NCI-H1417 (cell line): ENCODE results near the gene PRELID3B.
A peak's percentile ranks its signal among the peaks of the same experiment; 100 is the strongest.
"Not testable (repeated sequence)": the region's sequence is repeated elsewhere in the genome, so short reads cannot be mapped to it uniquely, and the experiment has no call there.

Experiments used
- DNase-seq, 3 experiments: peaks; one replicate each; lab custom pipeline; 2025; lab: John Stamatoyannopoulos, UW

The PRELID3B gene

DNA sequence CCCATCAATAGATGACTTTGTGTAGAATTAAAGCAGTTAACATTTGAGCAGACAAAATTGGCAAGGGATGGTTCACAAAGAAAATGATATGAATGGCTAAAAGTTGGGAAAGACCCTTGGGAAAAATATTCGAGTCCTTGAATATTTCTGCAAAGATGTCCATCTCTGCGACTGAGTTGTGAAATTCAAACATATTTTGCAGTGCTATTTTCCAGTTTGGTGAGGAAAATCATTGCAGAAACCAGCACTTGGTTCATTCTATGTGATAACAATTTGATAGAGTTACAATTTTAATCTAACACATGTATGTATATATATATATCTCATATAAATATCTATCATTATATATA is 6.1 kb upstream of the PRELID3B start:
- DNase-seq, result no peak

DNA sequence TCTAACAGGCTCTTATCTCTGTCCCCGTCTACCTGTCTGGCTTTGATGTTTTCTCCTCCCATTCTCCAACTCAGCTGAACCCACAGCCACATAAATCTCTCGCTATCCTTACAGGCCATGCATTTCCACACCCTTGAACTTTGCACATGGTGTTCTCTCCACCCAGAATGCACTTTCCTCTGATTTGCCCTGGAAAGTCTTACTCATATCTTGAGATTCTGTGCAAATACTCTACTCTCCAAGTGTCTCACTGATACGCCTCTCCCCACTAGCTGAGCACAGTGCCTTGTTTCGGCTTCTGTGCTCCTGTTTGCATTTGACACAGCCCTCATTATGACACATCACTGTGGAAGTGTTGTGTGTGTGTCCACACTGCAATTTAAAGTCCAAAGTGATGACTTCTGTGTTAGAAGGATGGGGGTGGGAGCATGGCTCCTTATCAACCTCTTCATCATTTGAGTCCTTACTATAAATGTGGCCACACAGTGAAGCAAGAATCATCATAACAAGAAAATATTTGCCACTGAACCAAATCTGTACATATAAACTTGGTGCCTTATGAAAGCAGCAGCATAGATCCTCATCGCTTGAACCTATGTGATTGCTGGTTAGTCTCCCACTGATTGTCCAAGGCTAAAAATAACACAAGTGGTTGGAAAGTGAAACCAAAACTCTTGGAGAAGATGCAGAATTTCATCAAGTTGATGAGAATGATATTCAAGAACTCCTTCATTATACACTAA is 5.5 kb upstream of the PRELID3B start:
- no peak for DNase-seq

DNA sequence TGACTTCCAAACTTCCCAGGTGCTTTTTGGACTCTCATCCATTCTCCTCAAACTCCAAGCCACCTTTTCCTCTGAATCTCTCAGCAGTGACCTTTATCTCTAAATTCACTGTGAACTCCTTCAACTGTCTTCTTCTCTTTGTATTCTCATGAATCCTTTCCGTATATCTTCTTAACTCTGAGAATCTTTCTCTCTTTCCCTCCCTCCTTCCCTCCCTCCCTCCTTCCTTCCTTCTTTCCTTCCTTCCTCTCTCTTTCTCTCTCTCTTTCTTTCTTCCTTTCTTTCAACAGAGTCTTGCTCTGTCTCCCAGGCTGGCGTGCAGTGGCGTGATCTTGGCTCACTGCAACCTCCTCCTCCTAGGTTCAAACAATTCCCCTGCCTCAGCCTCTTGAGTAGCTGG is 4.3 kb upstream of the PRELID3B start:
- no peak for DNase-seq

DNA sequence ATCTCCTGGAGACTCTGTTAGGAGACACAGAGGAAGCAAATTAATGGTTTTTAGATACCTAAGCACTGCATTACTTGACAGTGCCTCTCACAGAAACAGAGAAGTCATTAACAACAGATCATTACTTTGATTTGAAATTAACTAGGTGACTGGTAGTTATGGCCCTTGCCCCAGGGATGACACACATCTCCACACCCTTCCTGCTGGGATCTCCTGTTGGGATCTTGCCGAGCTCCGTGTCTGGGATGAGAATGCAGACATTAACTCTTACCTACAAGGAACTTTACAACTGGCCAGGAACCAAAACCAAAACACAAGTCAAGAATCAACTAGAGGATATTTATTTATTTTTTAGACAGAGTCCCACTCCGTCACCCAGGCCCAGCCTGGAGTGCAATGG is 2.2 kb upstream of the PRELID3B start:
- DNase-seq, result no peak

DNA sequence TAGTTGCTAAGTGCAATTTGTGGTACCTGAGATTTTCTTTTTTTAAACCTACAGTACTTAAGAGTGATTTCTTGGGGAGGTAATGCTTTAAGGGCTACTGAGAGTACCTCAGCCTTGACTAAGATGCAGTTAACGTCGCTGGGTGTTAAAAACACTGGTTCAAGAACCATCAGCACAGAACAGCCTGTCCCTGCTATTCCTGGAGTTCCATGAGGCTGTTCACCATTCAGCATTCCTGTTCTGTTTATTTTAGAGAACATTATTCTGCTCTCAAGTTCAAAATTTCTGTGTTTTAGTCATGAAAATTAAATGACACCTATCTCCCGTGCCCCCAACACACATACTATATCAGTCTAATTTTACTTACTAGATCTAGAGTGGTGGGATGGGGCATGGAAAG is 1.7 kb upstream of the PRELID3B start:
- DNase-seq, result no peak

DNA sequence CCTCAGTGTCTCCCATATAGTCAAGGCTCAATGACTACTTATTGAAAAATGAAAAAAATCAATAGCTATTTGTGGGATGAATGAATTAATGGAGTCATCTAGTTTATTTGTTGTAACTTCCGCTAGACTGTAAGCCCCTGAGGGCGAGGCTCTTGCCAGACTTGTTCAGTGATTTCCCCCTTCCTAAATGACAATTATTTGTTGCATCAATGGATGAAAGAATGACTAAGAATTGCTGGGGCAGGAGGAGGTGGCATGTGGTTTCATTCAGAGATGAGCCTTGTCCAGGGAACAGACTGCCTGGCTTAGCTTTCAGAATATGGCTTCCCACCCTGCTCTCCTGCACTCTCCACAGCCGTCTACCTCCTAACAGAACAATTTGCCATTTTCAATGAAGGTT is 1.1 kb upstream of the PRELID3B start:
- no peak for DNase-seq

DNA sequence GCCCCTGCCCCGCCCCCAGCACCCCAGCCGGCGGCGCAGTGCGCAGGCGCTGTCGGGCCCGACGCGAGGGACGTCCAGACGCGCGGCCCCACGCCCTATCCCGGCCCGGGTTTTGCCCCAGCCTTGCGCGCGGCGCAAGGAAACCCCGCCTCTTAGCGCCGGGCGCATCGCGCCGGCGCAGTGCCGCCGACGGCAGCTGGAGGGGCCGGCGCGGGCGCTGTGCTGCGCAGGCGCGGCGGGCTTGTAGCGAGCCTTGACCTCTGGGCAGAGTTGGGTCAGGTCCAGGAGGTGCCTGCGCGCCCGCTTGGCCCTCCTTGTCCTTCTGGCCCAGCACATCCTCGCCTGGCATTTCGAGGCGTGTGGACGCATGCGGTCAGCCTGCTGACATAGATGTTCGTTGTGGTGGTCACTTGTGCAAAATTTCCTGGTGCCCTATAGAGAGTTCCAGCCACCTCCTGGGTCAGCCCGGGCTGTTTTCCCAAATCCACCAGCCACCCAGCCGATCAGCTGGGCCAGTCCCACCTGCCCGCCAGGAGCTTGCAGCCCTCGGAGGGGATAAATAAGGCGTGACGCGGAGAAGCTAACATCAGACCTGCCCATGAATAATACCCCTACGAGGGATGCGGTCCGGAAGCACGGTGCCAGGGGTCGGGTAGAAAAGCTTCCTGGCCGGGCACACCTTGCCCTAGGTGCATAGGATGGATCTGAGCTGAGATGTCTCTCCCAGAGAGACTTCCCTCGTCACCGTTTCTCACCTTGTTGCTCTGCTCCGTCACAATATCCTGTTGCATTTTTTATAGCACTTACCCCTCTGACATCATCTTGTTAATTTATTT is 428 bp upstream of the PRELID3B start:
- peak; percentile 89 to 94 (median 93) for DNase-seq

DNA sequence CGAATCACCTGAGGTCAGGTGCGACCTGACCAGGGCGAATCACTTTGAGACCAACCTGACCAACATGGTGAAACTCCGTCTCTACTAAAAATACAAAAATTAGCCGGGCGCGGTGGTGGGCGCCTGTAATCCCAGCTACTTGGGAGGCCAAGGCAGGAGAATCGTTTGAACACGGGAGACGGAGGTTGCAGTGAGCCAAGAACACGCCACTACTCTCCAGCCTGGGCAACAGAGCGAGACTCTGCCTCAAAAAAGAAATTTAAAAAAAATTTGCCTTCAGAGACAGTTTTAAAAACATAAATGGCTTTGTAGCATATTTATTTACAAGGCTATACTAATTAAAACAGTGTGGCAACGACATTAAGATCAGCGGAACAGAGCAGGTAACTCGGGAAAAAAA is 1.1 kb downstream of the PRELID3B start:
- not testable (repeated sequence) for DNase-seq

DNA sequence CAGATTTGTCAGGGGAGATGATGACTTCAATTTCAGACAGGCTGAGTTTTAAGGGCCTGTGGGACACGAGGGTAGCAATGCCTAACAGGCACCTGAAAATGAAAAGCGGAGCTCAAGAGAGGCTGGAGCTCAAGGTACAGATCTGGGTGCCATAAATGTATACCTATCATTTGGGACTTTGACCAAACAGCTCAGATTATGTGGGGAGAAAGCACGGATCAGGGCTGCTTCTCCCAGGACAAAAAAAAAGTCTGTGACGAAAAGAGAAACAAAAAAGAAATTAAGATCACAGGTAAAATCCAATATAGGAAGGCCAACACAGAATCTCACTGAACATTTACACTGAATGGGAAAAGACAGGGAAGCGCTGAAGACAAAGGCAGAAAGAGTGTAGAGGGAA is 1.9 kb downstream of the PRELID3B start:
- no peak for DNase-seq

DNA sequence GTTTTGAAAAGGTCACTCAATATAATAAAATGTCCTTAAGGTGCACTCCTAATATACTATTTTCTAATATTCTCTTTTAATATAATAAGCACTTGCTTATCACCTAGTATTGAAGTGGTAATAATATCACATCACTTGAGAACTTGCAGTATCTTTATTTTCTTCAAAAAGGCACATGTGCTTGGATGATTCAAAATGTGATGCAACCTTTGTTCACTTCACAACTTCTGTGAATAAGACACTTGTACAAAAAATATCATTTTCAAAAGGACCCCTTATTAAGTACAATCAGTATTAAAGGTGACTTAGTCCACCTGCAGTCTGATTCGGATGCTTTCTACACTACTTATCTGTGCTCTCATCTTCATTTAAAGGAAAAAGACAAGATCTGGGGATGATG is 3.4 kb downstream of the PRELID3B start:
- DNase-seq, result no peak

DNA sequence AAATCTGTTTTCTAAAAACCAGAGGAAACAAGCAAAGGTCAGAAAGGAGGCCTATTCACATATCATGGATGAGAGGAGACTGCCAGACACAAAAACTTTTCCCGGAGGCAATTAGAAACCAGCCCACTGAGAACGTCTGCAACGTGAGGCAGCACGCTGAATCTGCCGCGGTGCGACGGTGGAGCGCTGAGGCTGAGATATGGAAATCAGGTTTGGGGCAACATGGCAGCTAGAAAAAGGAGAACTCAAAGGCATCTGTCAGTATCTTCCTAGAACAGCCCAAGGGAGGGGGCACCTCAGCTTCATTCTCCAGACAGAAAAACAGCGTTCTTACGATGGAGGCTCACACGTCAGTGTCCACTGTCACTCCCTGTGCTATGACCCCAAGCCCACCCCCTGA is 5.2 kb downstream of the PRELID3B start:
- no peak for DNase-seq

DNA sequence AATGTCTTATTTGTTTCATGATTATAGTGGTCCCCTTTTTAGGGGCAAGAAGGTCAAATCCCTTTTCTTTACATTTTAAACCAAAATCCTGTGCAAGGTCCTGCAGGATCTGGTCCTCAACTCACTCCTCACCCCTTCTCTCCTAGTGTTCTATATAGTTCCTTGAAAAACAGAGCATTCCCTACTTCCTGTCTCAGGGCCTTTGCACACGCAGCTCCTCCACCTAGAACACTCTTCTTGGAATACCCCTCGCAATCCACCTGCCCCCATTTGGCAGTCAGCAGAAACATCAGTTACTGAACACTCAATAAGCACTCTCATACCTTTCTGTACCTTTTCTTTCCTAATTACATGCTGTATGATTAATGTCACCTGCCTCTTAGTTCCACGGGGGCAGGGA is 7.2 kb downstream of the PRELID3B start:
- peak in 1 of 3 experiments; percentile 26 for DNase-seq

DNA sequence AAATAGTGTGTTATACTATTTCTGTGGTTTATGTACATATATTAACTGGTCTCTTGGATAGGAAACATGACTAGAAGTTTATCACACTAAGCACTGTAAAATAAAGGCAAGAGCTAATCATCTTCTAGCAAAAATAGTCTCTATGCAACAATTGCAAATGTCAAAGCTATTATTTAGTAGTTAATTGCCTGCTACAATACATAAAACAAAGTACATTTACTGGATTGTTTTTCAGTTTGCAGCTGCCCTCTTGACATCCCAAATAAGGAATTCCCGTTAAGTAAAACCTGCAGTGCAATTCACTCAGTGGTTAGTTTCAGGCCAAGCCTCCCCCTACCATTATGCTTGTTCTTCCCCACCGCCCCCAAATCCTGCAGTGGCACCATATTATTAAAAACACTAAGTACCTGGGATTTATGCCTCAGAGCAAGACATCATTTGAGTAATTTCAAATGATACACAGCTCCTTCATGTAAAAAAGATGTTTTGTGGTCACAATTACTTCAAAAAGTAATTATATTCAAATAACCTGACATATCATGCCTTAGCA is 8.9 kb downstream of the PRELID3B start:
- DNase-seq, result peak in 2 of 3 experiments; percentile 82 to 97

DNA sequence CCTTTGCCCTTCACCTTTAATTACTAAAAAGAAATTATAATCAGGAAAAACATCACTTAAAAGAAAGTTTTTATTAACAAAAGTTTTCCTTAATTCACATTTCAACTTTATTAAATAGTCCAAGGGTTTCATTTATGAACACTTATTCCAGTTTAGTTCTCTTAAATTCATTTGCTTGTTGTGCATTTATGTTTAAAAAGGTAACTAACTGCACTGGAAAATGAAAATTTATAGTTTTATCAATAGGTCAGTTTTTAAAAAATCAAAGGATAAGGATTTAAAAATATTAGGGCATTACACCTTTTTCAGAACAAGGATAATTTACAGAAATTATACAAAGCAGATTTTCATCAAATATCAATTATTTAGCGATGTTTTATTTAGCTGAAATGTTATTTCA is 9.5 kb downstream of the PRELID3B start:
- no peak for DNase-seq

DNA sequence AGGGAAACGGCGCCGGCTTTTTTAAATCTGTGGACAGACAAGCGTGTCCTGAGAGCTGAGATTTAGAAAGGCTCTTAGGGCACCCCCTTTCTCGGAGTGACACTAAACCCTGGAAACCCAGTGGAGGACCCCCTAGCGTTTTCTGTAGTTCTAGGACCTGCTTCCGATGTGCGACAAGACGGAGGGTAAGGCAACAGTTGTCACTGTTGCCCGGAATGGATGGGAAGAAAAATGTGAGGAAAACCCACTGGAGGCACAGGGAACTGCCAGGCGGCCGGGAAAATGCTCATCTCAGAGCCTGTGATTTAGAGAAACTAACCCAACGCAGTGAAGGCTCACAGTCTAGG is 9.9 kb downstream of the PRELID3B start:
- peak in 2 of 3 experiments; percentile 59 to 98 for DNase-seq

DNA sequence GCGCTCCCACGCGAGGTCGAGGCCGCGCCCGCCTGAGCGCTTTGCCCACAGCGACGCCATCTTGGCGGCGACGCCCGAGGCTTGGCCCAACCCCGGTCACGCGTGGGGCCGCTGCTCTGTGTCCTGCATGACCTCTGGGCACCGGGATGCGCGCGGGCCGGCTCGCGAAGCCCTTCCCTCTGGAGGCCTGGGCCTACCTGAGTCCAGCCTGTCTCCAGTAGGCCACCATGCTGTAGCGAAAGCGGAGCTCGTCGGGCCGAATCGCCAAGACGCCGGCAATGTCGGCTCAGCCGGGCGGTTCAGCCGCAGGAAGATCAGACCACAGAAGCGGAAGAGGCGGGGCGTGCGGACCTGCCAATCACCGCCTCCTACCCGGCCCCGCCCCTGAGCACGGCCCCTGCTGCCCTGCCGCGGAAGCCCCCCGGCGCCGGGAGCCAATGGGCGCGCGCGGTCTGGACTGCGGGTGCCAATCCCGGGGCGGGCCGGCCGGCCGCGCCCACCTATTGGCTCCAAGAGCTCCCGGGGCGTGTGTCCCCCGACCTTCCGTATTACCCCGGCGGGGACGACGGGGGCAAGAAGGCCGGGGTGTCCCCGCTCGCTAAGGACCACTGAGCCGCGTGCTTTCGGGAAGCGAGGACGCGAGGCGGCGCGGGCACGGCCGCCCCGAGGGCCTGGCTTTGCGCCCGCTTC is 10.4 kb downstream of the PRELID3B start, which contains the start of gene ATP5F1E:
TSS of gene ATP5F1E (minus strand) at position 313 of the 690 bp plus-strand sequence. CDS start at position 229, 84 bp downstream.
- DNase-seq, result peak; percentile 95 to 99 (median 99)

DNA sequence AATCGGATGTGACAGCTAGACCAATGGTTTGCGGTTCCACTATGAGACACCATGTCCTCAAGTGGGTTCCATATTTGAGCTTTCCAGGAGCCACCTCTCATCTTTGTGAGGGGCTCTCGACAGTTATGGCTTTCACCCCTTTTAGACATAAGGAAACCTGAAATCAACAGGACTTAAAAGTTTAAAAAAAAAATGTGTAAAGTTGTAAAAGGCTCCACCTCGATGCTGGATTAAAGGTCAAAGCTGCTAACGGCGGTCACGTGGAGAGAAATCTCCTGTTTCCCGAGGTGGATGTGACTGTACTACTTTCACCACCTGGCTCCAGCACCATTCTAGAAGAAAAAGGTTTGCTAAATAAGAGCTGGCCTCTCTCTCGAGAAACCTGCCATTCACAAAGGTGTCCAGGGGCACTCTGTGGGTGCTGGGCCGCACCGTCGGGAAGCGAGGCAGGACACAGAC is 11.0 kb downstream of the PRELID3B start:
- DNase-seq, result peak in 2 of 3 experiments; percentile 32 to 63

DNA sequence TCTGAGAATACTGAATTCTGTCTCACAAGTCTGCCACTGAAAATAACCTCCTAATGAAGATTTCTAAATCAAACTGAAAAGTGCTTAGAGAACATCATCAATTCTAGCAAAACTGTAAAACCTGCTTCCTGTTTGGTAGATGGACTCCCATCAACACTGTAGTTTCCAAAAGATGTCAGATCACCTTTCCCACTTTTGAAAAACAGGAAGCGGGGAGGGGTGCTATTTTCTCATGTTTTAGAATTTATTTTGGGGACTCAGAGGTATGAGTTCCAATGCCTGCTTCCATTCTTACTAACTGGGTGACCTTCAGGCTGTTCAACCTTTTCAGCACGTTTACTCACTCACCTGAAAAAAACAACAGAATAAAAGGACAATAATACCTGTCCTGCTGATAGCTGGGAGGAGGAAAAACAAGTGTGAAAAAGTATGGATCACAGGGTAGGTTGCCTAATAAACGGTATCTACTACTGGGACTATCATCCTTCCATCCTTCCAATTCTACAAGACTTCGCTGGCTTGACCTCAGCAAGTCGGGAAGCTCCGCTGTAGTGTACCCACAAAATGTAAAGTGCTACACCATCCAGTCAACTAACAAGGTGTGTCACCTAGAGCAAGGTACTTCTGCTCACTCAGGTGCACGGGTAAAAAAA is 11.5 kb downstream of the PRELID3B start:
- DNase-seq, result no peak

DNA sequence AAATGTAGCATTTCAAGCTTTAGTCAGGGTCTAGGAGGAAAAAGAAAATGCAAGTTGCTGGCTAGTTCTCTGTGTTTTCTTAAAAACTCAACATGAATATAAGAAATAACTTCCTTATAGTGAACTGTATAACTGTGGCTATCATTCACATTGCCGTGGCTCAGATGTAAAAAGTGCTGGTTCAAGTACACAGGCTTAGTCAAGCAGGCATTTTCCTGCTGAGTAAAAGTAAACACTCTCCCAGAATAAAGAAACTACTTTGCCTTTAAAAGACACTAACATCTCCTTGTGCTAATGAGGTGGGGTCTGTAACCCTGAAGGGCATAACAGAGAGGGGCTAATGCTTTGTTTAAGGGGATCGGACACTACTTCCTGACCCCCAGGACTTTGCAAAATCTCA is 13.8 kb downstream of the PRELID3B start:
- DNase-seq, result no peak

DNA sequence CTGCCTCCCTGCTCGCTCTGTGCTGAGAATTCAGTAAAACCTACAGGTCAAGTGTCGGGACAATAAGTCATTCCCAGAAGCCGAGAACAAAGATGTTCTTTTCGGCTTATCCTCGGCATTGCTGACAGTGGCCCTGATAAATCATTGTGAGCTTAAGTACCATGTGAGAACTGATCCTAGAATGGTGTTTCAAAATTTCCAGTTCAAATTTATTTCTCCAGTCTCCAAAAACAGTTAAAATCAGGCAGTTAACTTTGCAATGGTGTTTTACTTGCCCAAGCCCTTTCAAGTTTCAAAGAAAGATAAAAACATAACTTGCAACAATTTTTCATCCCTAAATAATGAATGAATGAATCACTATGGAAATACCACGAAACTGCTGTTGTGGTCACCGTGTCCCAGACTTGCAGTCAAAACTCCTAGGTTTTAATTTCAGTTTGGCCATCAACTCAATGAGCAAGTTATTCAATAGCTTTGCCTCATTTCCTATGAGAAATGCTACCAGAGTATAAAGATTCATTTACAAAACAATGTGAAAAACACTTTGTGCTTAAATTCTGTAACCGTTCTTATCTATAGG is 14.8 kb downstream of the PRELID3B start:
- no peak for DNase-seq
